ENCODE results near the gene MIEF2.

MIEF2 gene

GRCh38 chr17:18257268-18257981 is 3.0 kb upstream of the MIEF2 start:
- peak; percentile 73 to 87 (median 82) for DNase-seq

- peak; percentile 92 to 95 (median 94) for DNase-seq
These were observed 2.5 kb upstream of the MIEF2 start for GRCh38 chr17:18257982-18258355.

- DNase-seq = peak; percentile 61 to 88 (median 74)
These were observed 2.0 kb upstream of the MIEF2 start, which contains the start of gene FLII for GRCh38 chr17:18258356-18259038. TSS of gene FLII (minus strand) at chr17:18258738. CDS start at chr17:18258690, 48 bp downstream.

GRCh38 chr17:18259621-18260331 is 686 bp upstream of the MIEF2 start:
- peak in 1 of 4 experiments; percentile 8 for DNase-seq

GRCh38 chr17:18261146-18261515 is 669 bp downstream of the MIEF2 start:
- DNase-seq = peak; percentile 47 to 71 (median 58)

- no peak for DNase-seq
These were observed 1.2 kb downstream of the MIEF2 start for GRCh38 chr17:18261659-18262058.

GRCh38 chr17:18262111-18262510 is 1.6 kb downstream of the MIEF2 start:
- DNase-seq = peak in 3 of 4 experiments; percentile 23 to 26 (median 24)

- DNase-seq = peak in 3 of 4 experiments; percentile 11 to 22 (median 14)
These were observed 2.2 kb downstream of the MIEF2 start for GRCh38 chr17:18262641-18263040.

GRCh38 chr17:18263885-18264682 is 3.6 kb downstream of the MIEF2 start:
- no peak for DNase-seq

- DNase-seq = no peak
These were observed 6.9 kb downstream of the MIEF2 start for GRCh38 chr17:18267366-18267765.

- no peak for DNase-seq
These were observed 7.7 kb downstream of the MIEF2 start for GRCh38 chr17:18267927-18268711.

- no peak for DNase-seq
These were observed 9.8 kb downstream of the MIEF2 start for GRCh38 chr17:18270046-18270931.

GRCh38 chr17:18277076-18277475 is 16.6 kb downstream of the MIEF2 start:
- no peak for DNase-seq

- DNase-seq = no peak
These were observed 18.4 kb downstream of the MIEF2 start for GRCh38 chr17:18278867-18279266.

- no peak for DNase-seq
These were observed 19.8 kb downstream of the MIEF2 start for GRCh38 chr17:18280249-18280648.

- no peak for DNase-seq
These were observed 20.4 kb downstream of the MIEF2 start for GRCh38 chr17:18280766-18281371.

GRCh38 chr17:18281788-18282187 is 21.3 kb downstream of the MIEF2 start:
- DNase-seq = no peak

GRCh38 chr17:18285296-18285695 is 24.8 kb downstream of the MIEF2 start:
- no peak for DNase-seq

- DNase-seq = no peak
These were observed 31.5 kb downstream of the MIEF2 start for GRCh38 chr17:18291718-18292540.

Data from suppressor macrophage (primary cell).